K562 (cell line): ENCODE results near the gene HRC. TPM values are rescaled to one million over a fixed set of nuclear protein-coding genes. Genes with fewer than 3 reads are reported as not detected.

Source experiments
- DEAF1 ChIP-seq: fragments of 450-650 bp; formaldehyde crosslinking; IDR thresholded peaks from 2 replicates; pipeline ENCODE4 v1.4.0; 2020; ENCODE audit warnings: mild to moderate bottlenecking, moderate library complexity
- EP400 ChIP-seq: fragments of 450-650 bp; IDR thresholded peaks from 2 replicates; pipeline ENCODE4 v1.6.1; 2017; ENCODE audit warnings: antibody characterized with exemption, mild to moderate bottlenecking, moderate library complexity
- GATAD2B ChIP-seq: fragments of 450-650 bp; IDR thresholded peaks from 2 replicates; pipeline ENCODE4 v1.6.1; 2017; ENCODE audit warnings: mild to moderate bottlenecking, borderline replicate concordance
- IFI16 ChIP-seq: fragments of 250-450 bp; sonication (Bioruptor Pico); IDR thresholded peaks from 2 replicates; pipeline ENCODE4 v2.1.2; 2022; ENCODE audit warnings: mild to moderate bottlenecking, inconsistent platforms
- ILF3 ChIP-seq: fragments of 450-650 bp; IDR thresholded peaks from 2 replicates; pipeline ENCODE4 v1.6.1; 2018; ENCODE audit warnings: antibody characterized with exemption, mild to moderate bottlenecking, moderate library complexity, borderline replicate concordance
- MEIS2 ChIP-seq: fragments of 450-650 bp; IDR thresholded peaks from 2 replicates; pipeline ENCODE4 v1.6.1; 2014; ENCODE audit warnings: mild to moderate bottlenecking; ENCODE audit not compliant: partially characterized antibody
- NRF1 ChIP-seq, 2 experiments: fragments of 450-650 bp; IDR thresholded peaks in 1 of 2; conservative IDR thresholded peaks in 1 of 2; 2 replicates each; pipeline ENCODE4 v1.6.1; 2014; ENCODE audit warnings: mild to moderate bottlenecking in 2 of 2
- PCBP1 ChIP-seq: fragments of 200-400 bp; formaldehyde crosslinking; IDR thresholded peaks from 2 replicates; pipeline ENCODE4 v1.6.1; 2018; ENCODE audit warnings: mild to moderate bottlenecking, low read depth, low read length; ENCODE audit not compliant: poor library complexity, severe bottlenecking
- POLR2AphosphoS2 ChIP-seq: IDR thresholded peaks from 2 replicates; pipeline ENCODE4 v1.6.1; 2012; ENCODE audit warnings: low read length, improper control_type of control experiment
- POLR2H ChIP-seq: IDR thresholded peaks from 2 replicates; pipeline ENCODE4 v1.6.1; 2016; ENCODE audit warnings: missing genetic modification characterization, low read depth, mild to moderate bottlenecking, control low read depth, missing compliant biosample characterization, moderate library complexity
- RBM39 ChIP-seq: fragments of 200-400 bp; formaldehyde crosslinking; optimal IDR thresholded peaks from 2 replicates; pipeline ENCODE3; 2018; ENCODE audit warnings: low read depth, low read length
- RCOR1 ChIP-seq, 2 experiments: IDR thresholded peaks; 2 replicates each; pipeline ENCODE4 v1.6.1; 2012; ENCODE audit warnings: low read depth in 2 of 2, low read length in 2 of 2, borderline replicate concordance in 1 of 2, improper control_type of control experiment in 1 of 2
- RNF219 ChIP-seq: fragments of 250-450 bp; sonication (Bioruptor Pico); IDR thresholded peaks from 2 replicates; pipeline ENCODE4 v1.5.0; 2022; ENCODE audit warnings: mild to moderate bottlenecking
- SOX6 ChIP-seq: fragments of 450-650 bp; IDR thresholded peaks from 2 replicates; pipeline ENCODE4 v1.6.1; 2014; ENCODE audit warnings: mild to moderate bottlenecking
- SPI1 ChIP-seq: IDR thresholded peaks from 2 replicates; pipeline ENCODE4 v1.6.1; 2011; ENCODE audit warnings: low read depth, low read length, control low read depth, borderline replicate concordance
- STAT5A ChIP-seq: IDR thresholded peaks from 2 replicates; pipeline ENCODE4 v1.6.1; 2012; ENCODE audit warnings: low read length, inconsistent platforms, borderline replicate concordance
- SUPT5H ChIP-seq: fragments of 450-650 bp; IDR thresholded peaks from 2 replicates; pipeline ENCODE4 v1.6.1; 2016
- TCF3 ChIP-seq: sonication (generic); formaldehyde crosslinking; IDR thresholded peaks from 2 replicates; pipeline ENCODE4 v1.4.0; 2020; ENCODE audit warnings: mild to moderate bottlenecking, missing genetic modification reagents
- ZC3H8 ChIP-seq: fragments of 450-650 bp; IDR thresholded peaks from 2 replicates; pipeline ENCODE4 v1.6.1; 2017
- ZNF165 ChIP-seq: fragments of 250-450 bp; sonication (Bioruptor Pico); IDR thresholded peaks from 2 replicates; pipeline ENCODE4 v1.4.0; 2020; ENCODE audit warnings: borderline replicate concordance
- ZNF311 ChIP-seq: fragments of 250-450 bp; sonication (Bioruptor Pico); IDR thresholded peaks from 2 replicates; pipeline ENCODE4 v1.4.0; 2020; ENCODE audit warnings: mild to moderate bottlenecking, moderate library complexity
- ZNF316 ChIP-seq: fragments of 450-650 bp; IDR thresholded peaks from 2 replicates; pipeline ENCODE4 v1.6.1; 2016
- ZNF717 ChIP-seq: fragments of 250-450 bp; sonication (Bioruptor Pico); IDR thresholded peaks from 2 replicates; pipeline ENCODE4 v1.5.0; 2021
- polyA plus RNA-seq, 8 experiments: library from polyadenylated mRNA; depleted of rRNA in 4 of 8; stranded (reverse) in 5 of 8; unstranded in 3 of 8; fragments of >200 nt; fragmentation: Nextera tagmentation in 2 of 8; fragmentation: Illumina TruSeq in 1 of 8; extraction: Ambion mirVana in 2 of 8; extraction: Trizol in 1 of 8; gene quantifications; 2 replicates each; pipeline versions ENCODE4 v1.2.1 to v1.2.3, GENCODE V29; 2011 to 2014; ENCODE audit warnings: inconsistent platforms in 1 of 8, missing spikeins in 1 of 8
- total RNA-seq, 7 experiments: library from RNA; depleted of rRNA in 6 of 7; stranded (reverse); fragments of >200 nt in 6 of 7; fragmentation: Illumina TruSeq in 2 of 7; extraction: Trizol in 2 of 7; gene quantifications; 2 replicates each; pipeline versions ENCODE4 v1.2.1 to v1.2.3, GENCODE V29; 2011 to 2021; ENCODE audit warnings: low replicate concordance in 1 of 7
- TF ChIP-seq, protein P1 (sequence below): fragments of 450-650 bp; conservative IDR thresholded peaks from 2 replicates; pipeline ENCODE4 v1.6.1; 2016; ENCODE audit warnings: missing genetic modification characterization, low read depth, mild to moderate bottlenecking, control low read depth, missing compliant biosample characterization

HRC gene
- total and polyA plus RNA-seq, 9 of the 15 experiments (the other 6 are each of a cell fraction or from before 2014, with no cell fraction given) = 0.66 to 18.7 (median 13.1) TPM

DNA sequence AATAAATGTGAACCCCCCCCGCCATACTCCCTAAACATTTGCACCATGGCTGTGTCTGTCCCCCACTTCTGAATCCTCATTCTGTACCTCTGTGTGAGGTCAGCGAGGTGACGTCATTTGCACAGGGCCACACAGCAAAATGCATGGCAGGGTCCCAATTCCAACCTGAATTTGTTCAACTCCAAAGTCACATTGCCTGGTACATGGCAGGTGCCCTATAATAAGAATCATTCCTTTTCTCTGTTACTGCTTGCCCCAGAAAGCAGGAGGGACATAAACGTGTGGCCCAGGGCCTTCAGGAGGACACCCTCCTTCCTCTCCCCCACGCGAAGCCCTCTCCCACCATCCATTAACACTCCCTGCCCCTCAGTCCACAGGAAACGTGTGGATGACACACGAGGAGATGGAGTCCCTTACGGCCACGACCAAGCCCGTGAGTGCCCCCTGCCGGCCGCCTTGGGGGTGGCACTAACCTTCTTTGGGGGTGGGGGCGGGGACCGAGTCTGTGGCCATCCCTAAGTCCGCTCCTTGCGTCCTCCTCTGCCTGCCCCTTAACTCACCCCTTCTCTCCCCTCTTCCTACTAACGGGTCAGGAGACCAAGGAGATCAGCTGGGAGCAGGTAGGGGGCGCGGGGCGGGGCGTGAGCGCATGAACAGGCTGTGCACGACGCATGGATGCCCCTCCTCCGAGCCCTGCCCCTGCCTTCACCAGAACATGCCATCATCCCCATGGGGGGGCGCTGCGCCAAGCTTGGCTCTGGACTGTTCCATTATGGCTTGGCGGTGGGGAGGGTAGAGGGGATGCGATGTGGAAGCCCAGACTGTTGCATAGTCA lies 9.4 kb downstream of the HRC start (continued):
- 0 out of 2 replicates have a peak, but pooled peaks have one; percentile 29 for TF ChIP-seq TCF3 (CRISPR knock-in tag)
- TF ChIP-seq PCBP1 = no peak
- no peak for TF ChIP-seq STAT5A
- TF ChIP-seq SOX6 = no peak
- peak; percentile 87 for TF ChIP-seq EP400
- peak; percentile 46 to 56; a peak in 3 of 4 replicates for TF ChIP-seq NRF1 (conservative IDR thresholded peaks at IDR 0.05 in 1 of 2, IDR thresholded peaks at IDR 0.05 in 1 of 2)
- TF ChIP-seq ILF3 = no peak
- no peak for TF ChIP-seq MEIS2
- no peak for TF ChIP-seq ZNF311
- no peak for TF ChIP-seq IFI16 (CRISPR knock-in tag)
- no peak for TF ChIP-seq RBM39
- no peak for TF ChIP-seq POLR2AphosphoS2
- TF ChIP-seq, protein P1, sequence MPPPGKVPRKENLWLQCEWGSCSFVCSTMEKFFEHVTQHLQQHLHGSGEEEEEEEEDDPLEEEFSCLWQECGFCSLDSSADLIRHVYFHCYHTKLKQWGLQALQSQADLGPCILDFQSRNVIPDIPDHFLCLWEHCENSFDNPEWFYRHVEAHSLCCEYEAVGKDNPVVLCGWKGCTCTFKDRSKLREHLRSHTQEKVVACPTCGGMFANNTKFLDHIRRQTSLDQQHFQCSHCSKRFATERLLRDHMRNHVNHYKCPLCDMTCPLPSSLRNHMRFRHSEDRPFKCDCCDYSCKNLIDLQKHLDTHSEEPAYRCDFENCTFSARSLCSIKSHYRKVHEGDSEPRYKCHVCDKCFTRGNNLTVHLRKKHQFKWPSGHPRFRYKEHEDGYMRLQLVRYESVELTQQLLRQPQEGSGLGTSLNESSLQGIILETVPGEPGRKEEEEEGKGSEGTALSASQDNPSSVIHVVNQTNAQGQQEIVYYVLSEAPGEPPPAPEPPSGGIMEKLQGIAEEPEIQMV = no peak
- no peak for TF ChIP-seq GATAD2B
- TF ChIP-seq ZNF165 = no peak
- no peak for TF ChIP-seq ZNF316
- no peak for TF ChIP-seq RNF219 (CRISPR knock-in tag)
- no peak for TF ChIP-seq SUPT5H
- peak in 1 of 2 experiments; percentile 25; a peak in 2 of 4 replicates for TF ChIP-seq RCOR1 (IDR thresholded peaks at IDR 0.05; ENCODE audit: borderline replicate concordance in 1 of 2, low read depth in 2 of 2, low read length in 2 of 2)
- peak; percentile 51; the same call in 1 of the 2 replicates for TF ChIP-seq DEAF1
- TF ChIP-seq POLR2H (tag) = no peak
- TF ChIP-seq SPI1 = no peak
- no peak for TF ChIP-seq ZNF717
- no peak for TF ChIP-seq ZC3H8
